ENCODE results near the gene VAMP8. TPM values are rescaled to one million over a fixed set of nuclear protein-coding genes. Genes with fewer than 3 reads are reported as not detected.

The VAMP8 gene
- total and polyA plus RNA-seq, 2 donors (not counting 3 experiments of a cell fraction or from before 2014, with no cell fraction given), result 39.0 to 68.7 TPM

GRCh38 chr2:85597241-85597640 lies 19.9 kb downstream of the VAMP8 start:
- Histone ChIP-seq H3K9me3 (replicated peaks; ENCODE audit: control insufficient read depth, insufficient read depth, low read length) (no peaks in the 10 kb centered on the region), H3K36me3 (ENCODE audit: control insufficient read depth in 2 of 2, extremely low read depth in 1 of 2, insufficient read depth in 2 of 2, low read length in 2 of 2) (peaks cover 0 to 36% of the 10 kb centered on the region in 2 experiments), H3K27me3 (ENCODE audit: control insufficient read depth in 2 of 2, insufficient read depth in 2 of 2, low read length in 2 of 2) (no peaks in the 10 kb centered on the region), H2AFZ (ENCODE audit: low read depth, low read length) (no peak overlapping the region), H3K9ac (replicated peaks; ENCODE audit: extremely low read depth, insufficient read depth, low read length) (no peak overlapping the region), H3K4me3 (replicated peaks in 1 of 3; ENCODE audit: insufficient read depth in 1 of 3, low read depth in 1 of 3, low read length in 3 of 3) (no peak overlapping the region), H3K79me2 (ENCODE audit: control insufficient read depth, insufficient read depth, low read length) (peaks cover 19% of the 10 kb centered on the region), H3K4me2 (ENCODE audit: insufficient read depth, low read length) (no peak overlapping the region), H3K4me1 (ENCODE audit: control insufficient read depth, extremely low read depth, insufficient read depth, low read length) (peaks cover 22% of the 10 kb centered on the region), H3K27ac (ENCODE audit: insufficient read depth, low read depth, low read length) (no peak overlapping the region), H4K20me1 (replicated peaks; ENCODE audit: control insufficient read depth, extremely low read depth, insufficient read depth, low read length) (no peaks in the 10 kb centered on the region), H3K9me1 (replicated peaks; ENCODE audit: control insufficient read depth, extremely low read depth, insufficient read depth, low read length) (no peaks in the 10 kb centered on the region)
- TF ChIP-seq POLR2A (IDR thresholded peaks at IDR 0.05; ENCODE audit: low read depth, low read length) (no peak), GATA2 (IDR thresholded peaks at IDR 0.05; ENCODE audit: insufficient read depth, insufficient read length, low read depth, low read length) (no peak), MAX (IDR thresholded peaks at IDR 0.05; ENCODE audit: insufficient read depth, insufficient read length) (no peak), JUN (IDR thresholded peaks at IDR 0.05; ENCODE audit: borderline replicate concordance, insufficient read depth, insufficient read length, low read depth) (no peak), FOS (IDR thresholded peaks at IDR 0.05; ENCODE audit: borderline replicate concordance, insufficient read depth, low read length) (no peak), POLR2AphosphoS5 (IDR thresholded peaks at IDR 0.05; ENCODE audit: insufficient read depth, low read depth, low read length) (no peak), CTCF (IDR thresholded peaks at IDR 0.05; ENCODE audit: extremely low read depth in 1 of 2, insufficient read depth in 1 of 2, low read depth in 1 of 2, low read length in 2 of 2) (no peak), MYC (IDR thresholded peaks at IDR 0.05; ENCODE audit: low read depth, low read length) (no peak)
- CTCF ChIA-PET, result interaction anchor here (1.3 kb wide), 1 partner anchor 45 kb away, joined by 3 read pairs; no protein-coding TSS in a partner anchor
- BruUV-seq (replicated peaks), result TSS peak; percentile 30
- no peak for DNase-seq (ENCODE audit: low read depth, low spot score)
- intact Hi-C loops (cut with micrococcal nuclease) (no loop called here), dilution Hi-C loops (cut with MboI; ENCODE audit: extremely low pct_ligation_motif_present, low sequenced_read_pairs) (no loop called here)
- POLR2A ChIA-PET, result no interaction called here
- no peak for FAIRE-seq

Measured in endothelial cell of umbilical vein (primary cell).